GM23248 (cell line): ENCODE data around the gene ITGA8. TPM values are rescaled to one million over a fixed set of nuclear protein-coding genes. Genes with fewer than 3 reads are reported as not detected.

Source experiments
- DNase-seq: peaks from one replicate; pipeline ENCODE4 v3.0.0-alpha.2; 2015
- H2AFZ ChIP-seq: fragments of 200-600 bp; sonication (generic); 2 replicates; pipeline ENCODE4 v1.6.1; 2016; ENCODE audit warnings: antibody characterized with exemption
- H3F3A ChIP-seq: fragments of 200-600 bp; sonication (generic); 2 replicates; pipeline ENCODE4 v1.6.1; 2016; ENCODE audit warnings: mild to moderate bottlenecking, antibody characterized with exemption, mixed run types; ENCODE audit not compliant: insufficient read depth
- H3K27ac ChIP-seq: fragments of 200-600 bp; sonication (generic); 2 replicates; pipeline ENCODE4 v1.5.1; 2016; ENCODE audit warnings: mild to moderate bottlenecking
- H3K27me3 ChIP-seq: fragments of 200-600 bp; sonication (generic); replicated peaks from 2 replicates; pipeline ENCODE4 v1.6.1; 2016; ENCODE audit warnings: mild to moderate bottlenecking; ENCODE audit not compliant: insufficient read depth
- H3K36me3 ChIP-seq: fragments of 200-600 bp; sonication (generic); 2 replicates; pipeline ENCODE4 v1.6.1; 2016; ENCODE audit warnings: low read depth, mild to moderate bottlenecking
- H3K4me1 ChIP-seq: fragments of 200-600 bp; sonication (generic); 2 replicates; pipeline ENCODE4 v1.6.1; 2016; ENCODE audit warnings: mild to moderate bottlenecking; ENCODE audit not compliant: insufficient read depth
- H3K4me2 ChIP-seq: fragments of 200-600 bp; sonication (generic); one replicate; pipeline ENCODE4 v1.6.1; 2016; ENCODE audit warnings: mild to moderate bottlenecking; ENCODE audit not compliant: unreplicated experiment
- H3K4me3 ChIP-seq: fragments of 200-600 bp; sonication (generic); 2 replicates; pipeline ENCODE4 v1.5.1; 2016; ENCODE audit warnings: mild to moderate bottlenecking
- H3K79me2 ChIP-seq: fragments of 200-600 bp; sonication (generic); 2 replicates; pipeline ENCODE4 v1.6.1; 2016; ENCODE audit warnings: mild to moderate bottlenecking; ENCODE audit not compliant: insufficient read depth
- H3K9ac ChIP-seq: fragments of 200-600 bp; sonication (generic); 2 replicates; pipeline ENCODE4 v1.6.1; 2016; ENCODE audit warnings: mild to moderate bottlenecking
- H3K9me2 ChIP-seq: fragments of 200-600 bp; sonication (generic); 2 replicates; pipeline ENCODE4 v1.6.1; 2016; ENCODE audit warnings: mixed run types, mild to moderate bottlenecking, moderate library complexity; ENCODE audit not compliant: insufficient read depth
- H3K9me3 ChIP-seq: fragments of 200-600 bp; sonication (generic); one replicate; pipeline ENCODE4 v1.6.1; 2017; ENCODE audit warnings: low read depth
- H4K20me1 ChIP-seq: fragments of 200-600 bp; sonication (generic); 2 replicates; pipeline ENCODE4 v1.6.0; 2016; ENCODE audit not compliant: insufficient read depth
- EZH2 ChIP-seq: fragments of 200-600 bp; sonication (generic); IDR thresholded peaks from 2 replicates; pipeline ENCODE4 v1.6.1; 2018; ENCODE audit warnings: antibody characterized with exemption, mild to moderate bottlenecking; ENCODE audit not compliant: insufficient read depth, poor library complexity, severe bottlenecking
- EZH2phosphoT487 ChIP-seq: fragments of 200-600 bp; sonication (generic); IDR thresholded peaks from 2 replicates; pipeline ENCODE4 v1.6.1; 2018; ENCODE audit warnings: antibody characterized with exemption, moderate library complexity, mild to moderate bottlenecking, low read depth; ENCODE audit not compliant: insufficient read depth
- WGBS, 2 experiments: methylation state at CpG; one replicate each; pipeline ENCODE4 v1.1.6; 2015 to 2017; ENCODE audit warnings: low lambda C conversion rate in 2 of 2, low coverage in 1 of 2; ENCODE audit errors: missing lambda C conversion rate in 2 of 2; 5-methylcytosine and 5-hydroxymethylcytosine counted together
- in situ Hi-C: fragments of 300-500 bp; cut with MboI; formaldehyde crosslinking; loops from 2 replicates; pipeline ENCODE4 v1.15.0; 2020
- polyA plus RNA-seq: library from polyadenylated mRNA; unstranded; fragments of >200 nt; fragmentation: Nextera tagmentation; extraction: Ambion mirVana; gene quantifications from 2 replicates; pipeline ENCODE4 v1.2.1, GENCODE V29; 2016
- total RNA-seq: library from RNA; depleted of rRNA; stranded (reverse); fragments of >200 nt; shearing (Covaris generic); gene quantifications from 2 replicates; pipeline ENCODE4 v1.2.3, GENCODE V29; 2014

The ITGA8 gene
- total and polyA plus RNA-seq, 2 experiments from 2014 or later: 0.32 TPM; not detected in 1

- WGBS, 2 experiments: 41 to 58% methylated on average over 3 of the region's 3 CpGs
- Histone ChIP-seq H3K79me2 (no peaks in the 10 kb centered on the region), H3F3A (no peaks in the 10 kb centered on the region), H2AFZ (no peak overlapping the region), H3K27ac (no peak overlapping the region), H3K9ac (no peak overlapping the region), H3K27me3 (no peaks in the 10 kb centered on the region; the same call in 1 of the 2 replicates), H3K4me2 (no peak overlapping the region), H3K4me3 (no peak overlapping the region), H3K4me1 (no peaks in the 10 kb centered on the region; the same call in 1 of the 2 replicates), H3K36me3 (no peaks in the 10 kb centered on the region), H4K20me1 (no peaks in the 10 kb centered on the region), H3K9me3 (no peaks in the 10 kb centered on the region), H3K9me2 (no peaks in the 10 kb centered on the region)
- no peak for DNase-seq
- no peak for TF ChIP-seq EZH2phosphoT487
- no peak for TF ChIP-seq EZH2
- in situ Hi-C loops: no loop called here
Observed at GRCh38 chr10:15748126-15748525, 28.4 kb upstream of the ITGA8 start.

DNA sequence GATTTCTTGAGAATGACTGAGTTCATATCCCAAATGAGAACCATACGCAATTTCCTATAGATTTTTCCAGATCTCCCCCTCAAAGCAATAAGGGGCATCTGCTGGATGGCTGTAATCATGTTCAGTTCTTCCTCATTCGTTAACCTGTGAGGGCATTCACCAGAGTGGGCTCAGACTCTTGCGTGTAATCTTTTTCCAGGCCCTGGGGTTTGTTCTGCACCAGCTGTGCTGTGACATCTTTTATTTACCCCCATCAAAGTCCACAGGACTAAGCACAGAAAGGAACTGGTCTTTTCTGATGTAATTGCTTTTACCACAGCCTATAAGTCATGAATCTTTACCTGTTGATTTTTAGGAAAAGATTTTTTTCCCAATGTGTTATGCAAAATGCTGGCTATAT is 27.9 kb upstream of the ITGA8 start:
- Histone ChIP-seq H3K9ac (no peak overlapping the region), H3K9me2 (no peaks in the 10 kb centered on the region), H3K4me3 (no peak overlapping the region), H2AFZ (no peak overlapping the region), H3F3A (no peaks in the 10 kb centered on the region), H3K4me2 (no peak overlapping the region), H3K27ac (no peak overlapping the region), H4K20me1 (no peaks in the 10 kb centered on the region), H3K79me2 (no peaks in the 10 kb centered on the region), H3K4me1 (no peaks in the 10 kb centered on the region; the same call in 1 of the 2 replicates), H3K36me3 (no peaks in the 10 kb centered on the region), H3K9me3 (no peaks in the 10 kb centered on the region), H3K27me3 (no peaks in the 10 kb centered on the region; the same call in 1 of the 2 replicates)
- no peak for DNase-seq
- in situ Hi-C loops: no loop called here
- TF ChIP-seq EZH2: no peak
- WGBS, 2 experiments: 90 to 91% methylated on average over 3 of the region's 3 CpGs

DNA sequence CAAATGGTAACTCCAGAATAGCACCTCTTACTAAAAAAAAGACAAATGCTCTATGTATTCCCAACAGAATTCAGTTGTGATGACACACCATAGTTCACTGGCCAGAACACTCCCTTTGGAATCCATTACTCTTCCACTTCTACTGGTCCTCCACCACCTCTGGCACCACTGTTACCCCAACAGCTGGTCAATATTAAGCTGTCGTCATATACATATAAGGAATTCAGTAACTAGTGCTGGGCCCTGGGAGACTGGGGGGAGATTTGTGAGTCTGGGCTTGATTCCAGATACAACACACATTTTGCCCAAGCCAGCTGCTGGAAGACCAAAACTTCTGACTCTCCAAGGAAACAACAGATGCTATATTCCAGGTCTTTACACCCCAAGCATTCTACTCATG is 26.0 kb upstream of the ITGA8 start:
- DNase-seq: peak; percentile 52
- no peaks in the 10 kb centered on the region for H3K36me3 ChIP-seq
- no peaks in the 10 kb centered on the region; the same call in 1 of the 2 replicates for H3K4me1 ChIP-seq
- H3K4me3 ChIP-seq: no peak overlapping the region
- H2AFZ ChIP-seq: no peak overlapping the region
- 19 to 33% methylated on average over 1 of the region's 1 CpG for WGBS, 2 experiments
- H3K9me3 ChIP-seq: no peaks in the 10 kb centered on the region
- no peak overlapping the region for H3K27ac ChIP-seq
- H4K20me1 ChIP-seq: no peaks in the 10 kb centered on the region
- no peaks in the 10 kb centered on the region; the same call in none of the 2 replicates for H3K27me3 ChIP-seq
- no peak for TF ChIP-seq EZH2
- TF ChIP-seq EZH2phosphoT487: no peak
- H3K4me2 ChIP-seq: peak overlapping the region; percentile 1
- no peaks in the 10 kb centered on the region for H3K79me2 ChIP-seq
- H3K9ac ChIP-seq: no peak overlapping the region
- no peaks in the 10 kb centered on the region for H3F3A ChIP-seq
- in situ Hi-C loops: no loop called here
- H3K9me2 ChIP-seq: no peaks in the 10 kb centered on the region

DNA sequence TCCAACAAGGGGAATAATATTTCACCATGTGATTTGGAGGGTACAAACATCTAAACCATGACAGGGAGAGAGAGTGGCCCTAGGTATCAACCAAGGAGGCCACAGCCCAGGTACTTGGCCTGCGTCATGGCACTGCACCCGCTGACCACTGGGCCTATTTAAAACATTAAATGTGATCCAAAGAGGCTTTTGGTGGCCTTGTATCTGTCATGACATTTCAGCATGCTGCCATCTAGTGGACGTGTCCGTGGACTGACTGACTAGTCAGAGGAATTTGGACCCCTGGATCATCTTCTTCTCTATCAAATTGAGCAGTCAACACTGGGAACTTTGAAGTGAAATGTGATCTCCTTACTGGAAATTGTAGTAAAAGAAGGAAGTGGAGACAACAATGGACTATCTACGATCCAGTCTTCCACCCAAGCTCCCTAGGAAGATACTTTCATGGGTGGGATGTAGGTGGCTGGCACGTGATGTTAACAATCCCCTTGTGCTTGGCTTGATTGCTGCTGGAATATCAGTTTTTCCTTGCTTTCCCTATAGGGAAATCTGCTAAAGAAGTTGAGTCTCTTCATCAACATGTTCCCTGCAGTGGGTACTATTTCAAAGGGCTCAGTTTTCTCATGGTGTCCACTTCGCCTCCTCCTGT is 24.6 kb upstream of the ITGA8 start:
- 43 to 47% methylated on average over 7 of the region's 7 CpGs for WGBS, 2 experiments
- DNase-seq: peak; percentile 67
- no peak overlapping the region for H3K9ac ChIP-seq

More for the DNA sequence above, 24.6 kb upstream of the ITGA8 start:
- Histone ChIP-seq H3K9me3 (no peaks in the 10 kb centered on the region), H3K4me3 (no peak overlapping the region), H3F3A (no peaks in the 10 kb centered on the region), H3K36me3 (no peaks in the 10 kb centered on the region), H3K9me2 (no peaks in the 10 kb centered on the region), H4K20me1 (no peaks in the 10 kb centered on the region), H3K27me3 (peaks cover 3% of the 10 kb centered on the region; the same call in 1 of the 2 replicates), H3K4me1 (no peaks in the 10 kb centered on the region; the same call in 1 of the 2 replicates), H3K4me2 (no peak overlapping the region), H2AFZ (no peak overlapping the region), H3K27ac (no peak overlapping the region), H3K79me2 (no peaks in the 10 kb centered on the region)
- TF ChIP-seq EZH2phosphoT487: no peak
- in situ Hi-C loops: no loop called here
